ENCODE measurements around the gene ARHGAP6. TPM values are rescaled to one million over a fixed set of nuclear protein-coding genes. Genes with fewer than 3 reads are reported as not detected.

The ARHGAP6 gene
- total RNA-seq, 1 donor from 2014 or later = 2.7 TPM

DNA sequence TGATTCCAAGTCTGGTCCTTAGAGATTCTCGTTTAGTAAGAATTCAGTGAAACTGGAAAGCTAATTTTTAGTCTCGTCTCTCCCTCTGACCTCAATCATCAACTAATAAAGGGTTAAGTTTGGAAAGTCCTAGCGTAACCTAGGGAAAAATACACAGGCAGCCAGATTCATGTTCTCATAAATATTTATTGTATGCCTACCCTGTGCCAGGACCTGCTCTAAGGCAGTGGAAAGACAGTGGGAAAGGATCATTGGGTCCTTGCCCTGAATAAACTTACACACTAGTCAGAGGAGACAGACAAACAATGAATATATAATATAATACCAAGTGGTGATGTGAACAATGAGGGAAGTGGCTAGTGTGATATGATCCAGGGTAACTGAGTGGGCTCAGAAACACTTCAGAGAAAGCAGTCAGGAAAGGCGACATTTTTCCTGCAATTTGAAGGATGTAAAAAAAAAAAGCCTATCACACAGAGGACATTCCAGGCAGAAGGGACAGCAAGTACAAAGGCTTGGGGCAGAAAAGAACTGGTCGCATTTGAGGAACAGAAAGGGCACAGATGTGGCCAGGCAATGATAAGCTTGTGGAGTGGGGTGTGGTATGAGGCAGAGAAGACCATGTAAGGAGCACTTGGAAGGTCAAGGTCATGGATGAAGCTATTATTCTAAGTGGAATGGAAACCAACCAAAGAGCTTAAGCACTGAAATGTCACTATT is 243.8 kb downstream of the ARHGAP6 start:
- DNase-seq (no peak), ATAC-seq (ENCODE audit: poor library complexity) (no peak)
- intact Hi-C loops (cut with DNase I) = no loop called here

DNA sequence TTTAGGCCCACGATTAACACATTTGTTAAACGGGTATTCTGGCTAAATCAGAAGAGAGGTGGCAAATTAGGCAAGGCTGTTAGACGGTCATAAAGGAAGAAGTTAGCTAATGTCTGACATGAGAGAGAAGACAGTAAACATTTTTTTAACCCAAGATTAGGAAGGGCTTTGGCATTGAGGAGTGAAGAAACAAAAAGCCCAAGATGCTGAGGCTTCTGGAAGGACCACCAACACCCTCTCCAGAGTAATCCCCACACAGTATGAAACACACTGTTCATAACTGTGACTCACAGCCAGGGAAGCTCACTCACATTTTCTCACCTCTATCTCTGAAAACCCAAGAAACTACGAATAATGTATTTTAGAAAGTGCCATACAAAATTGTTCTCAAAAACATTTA is 244.9 kb downstream of the ARHGAP6 start:
- DNase-seq (no peak), ATAC-seq (ENCODE audit: poor library complexity) (no peak)
- intact Hi-C loops (cut with DNase I) = no loop called here

DNA sequence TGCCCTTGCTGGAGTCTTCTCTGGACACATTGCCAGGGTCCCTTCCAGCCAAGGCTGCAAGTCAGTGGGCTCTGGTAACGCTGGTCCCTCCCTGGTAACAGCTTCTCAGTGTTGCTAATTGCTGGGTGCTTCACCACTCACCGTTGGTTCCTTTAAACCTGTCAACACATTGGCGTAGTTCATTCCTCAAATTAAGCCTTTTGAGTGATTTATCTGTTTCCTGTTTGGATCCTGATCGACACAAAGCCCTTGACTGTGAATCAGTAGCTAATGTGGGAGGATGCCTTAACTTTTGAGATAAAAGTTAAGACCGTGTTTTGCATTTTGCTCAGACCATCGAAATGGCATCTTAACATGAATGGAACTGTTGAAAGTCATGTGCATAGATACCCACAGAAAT is 246.6 kb downstream of the ARHGAP6 start:
- intact Hi-C loops (cut with DNase I) = no loop called here
- no peak for DNase-seq
- ATAC-seq (ENCODE audit: poor library complexity) = no peak

DNA sequence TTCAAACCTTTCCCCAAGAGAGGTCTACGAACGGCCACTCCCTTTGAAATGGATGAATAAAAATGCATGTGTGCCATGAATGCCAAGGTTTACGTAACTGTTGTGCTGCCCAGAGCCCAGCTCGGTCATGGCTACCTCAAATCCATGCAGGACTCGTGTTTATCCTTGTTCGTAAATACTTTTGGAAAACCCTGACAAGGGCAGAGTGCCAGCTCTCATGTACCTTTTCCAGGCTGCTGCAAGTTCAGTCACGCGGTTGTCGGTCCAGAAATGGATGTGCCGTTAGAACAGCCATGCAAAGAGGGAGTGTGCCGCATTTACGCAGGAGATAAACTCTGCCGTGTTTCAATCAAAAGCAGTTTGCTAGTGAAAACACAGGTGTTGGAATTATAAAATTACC is 249.1 kb downstream of the ARHGAP6 start:
- intact Hi-C loops (cut with DNase I) = no loop called here
- ATAC-seq (ENCODE audit: poor library complexity) = no peak
- no peak for DNase-seq

DNA sequence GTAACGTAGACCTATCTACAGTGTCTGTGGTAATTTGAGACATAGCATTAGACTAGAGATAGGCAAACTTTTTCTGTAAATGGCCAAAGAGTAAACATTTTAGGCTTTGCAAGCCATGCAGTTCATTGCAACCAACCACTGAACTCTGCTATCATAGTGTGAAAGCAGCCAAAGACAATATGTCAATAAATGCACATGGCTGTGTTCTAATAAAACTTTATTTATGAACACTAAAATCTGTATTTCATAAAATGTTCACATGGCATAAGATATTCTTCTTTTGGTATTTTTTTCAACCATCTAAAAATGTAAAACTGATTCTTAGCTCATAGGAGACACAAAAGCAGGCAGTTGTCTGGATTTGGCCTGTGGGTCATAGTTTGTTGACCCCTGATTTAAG is 251.6 kb downstream of the ARHGAP6 start:
- intact Hi-C loops (cut with DNase I) = no loop called here
- no peak for DNase-seq
- ATAC-seq (ENCODE audit: poor library complexity) = no peak

DNA sequence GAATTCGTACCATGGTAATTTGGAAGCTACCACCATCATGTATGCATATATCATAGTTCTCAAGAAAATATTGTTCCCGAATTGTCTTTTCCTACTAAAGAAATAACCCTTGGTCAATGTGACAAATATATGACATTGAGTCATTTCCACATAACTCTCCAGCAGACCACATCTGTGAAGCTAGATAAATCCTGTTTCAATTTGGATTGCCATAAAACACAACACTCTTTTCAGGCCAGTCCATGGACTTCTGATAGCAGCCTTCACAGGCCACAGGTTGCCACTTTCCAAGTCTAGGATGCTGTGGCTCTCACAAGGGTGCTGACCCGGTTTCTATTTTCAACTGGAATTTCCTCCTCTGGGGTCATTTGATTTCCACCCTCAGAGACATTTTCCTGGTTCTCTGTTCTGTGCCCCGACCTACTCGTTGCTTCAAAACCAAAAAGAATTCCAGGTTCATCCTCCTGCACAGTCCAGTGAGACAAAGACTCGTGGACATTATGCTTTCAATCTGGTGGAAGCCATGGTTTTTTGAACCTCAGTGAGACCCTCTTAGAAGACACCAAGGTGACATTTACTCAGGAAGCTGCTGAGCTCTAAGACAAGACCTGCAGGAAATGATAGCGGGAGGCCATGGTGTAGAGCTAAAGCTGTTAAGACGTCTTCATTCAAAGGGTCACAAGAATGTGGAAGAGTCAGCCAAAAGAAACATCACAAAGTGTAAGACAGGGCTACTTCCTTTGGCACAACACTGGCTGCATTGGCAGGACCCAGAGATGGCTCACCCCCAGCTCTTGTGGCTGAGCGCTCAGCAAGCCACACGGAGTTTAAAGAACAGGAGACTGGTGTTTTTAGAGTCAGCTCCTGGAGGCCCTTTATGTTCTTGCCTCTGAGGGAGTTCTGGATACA is 252.8 kb downstream of the ARHGAP6 start:
- intact Hi-C loops (cut with DNase I) = no loop called here
- ATAC-seq (ENCODE audit: poor library complexity) (no peak), DNase-seq (no peak)

DNA sequence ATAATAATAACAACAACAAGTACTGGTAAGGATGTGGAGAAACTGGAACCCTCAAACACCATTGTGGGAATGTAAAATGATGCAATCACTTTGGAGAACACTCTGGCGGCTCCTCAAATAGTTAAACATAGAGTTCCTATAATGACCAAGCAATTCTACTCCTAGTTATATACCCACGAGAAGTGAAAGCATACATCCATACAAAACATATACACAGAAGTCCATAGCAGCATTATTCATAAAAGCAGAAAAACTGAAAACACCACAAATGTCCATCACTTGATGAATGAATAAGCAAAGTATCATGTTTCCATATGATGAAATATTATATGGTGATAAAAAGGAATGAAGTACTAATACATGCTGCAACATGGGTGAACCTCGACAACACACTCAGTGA is 255.8 kb downstream of the ARHGAP6 start:
- DNase-seq (no peak), ATAC-seq (ENCODE audit: poor library complexity) (no peak)
- intact Hi-C loops (cut with DNase I) = no loop called here

DNA sequence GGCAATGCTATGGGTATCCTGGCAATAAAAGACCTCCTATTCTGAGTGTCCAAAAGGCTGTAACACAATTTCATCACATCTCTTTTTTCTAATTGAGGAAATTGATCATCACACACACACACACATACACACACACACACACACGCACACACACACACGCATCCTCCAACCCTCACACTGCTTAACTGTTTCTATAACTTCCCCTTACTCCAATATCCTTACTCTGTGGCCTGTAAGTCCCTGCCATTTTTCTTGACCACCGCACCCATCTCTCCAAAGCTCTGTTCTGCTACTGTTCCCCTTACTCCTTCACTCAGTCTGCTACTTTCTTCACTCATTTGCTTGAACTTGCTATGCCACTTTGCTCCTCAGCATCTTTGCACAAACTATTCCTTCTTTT is 256.9 kb downstream of the ARHGAP6 start:
- DNase-seq = no peak
- ATAC-seq (ENCODE audit: poor library complexity) = no peak
- intact Hi-C loops (cut with DNase I) = no loop called here

DNA sequence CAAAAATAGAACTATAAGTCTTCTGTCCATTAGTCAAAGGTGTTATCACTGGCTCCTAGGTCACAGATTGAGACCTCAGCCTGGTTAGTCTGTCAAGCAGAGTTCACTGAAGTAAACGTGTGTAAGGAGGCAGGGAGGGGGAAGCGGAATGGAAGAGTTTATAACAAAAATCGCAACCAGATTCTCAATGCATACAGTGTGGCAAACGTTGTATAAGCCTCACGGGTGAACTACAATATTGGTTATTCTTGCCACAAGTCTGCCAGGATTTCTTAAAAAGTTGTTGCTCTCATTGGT is 257.7 kb downstream of the ARHGAP6 start:
- no peak for DNase-seq
- no peak for ATAC-seq (ENCODE audit: poor library complexity)
- intact Hi-C loops (cut with DNase I) = no loop called here

DNA sequence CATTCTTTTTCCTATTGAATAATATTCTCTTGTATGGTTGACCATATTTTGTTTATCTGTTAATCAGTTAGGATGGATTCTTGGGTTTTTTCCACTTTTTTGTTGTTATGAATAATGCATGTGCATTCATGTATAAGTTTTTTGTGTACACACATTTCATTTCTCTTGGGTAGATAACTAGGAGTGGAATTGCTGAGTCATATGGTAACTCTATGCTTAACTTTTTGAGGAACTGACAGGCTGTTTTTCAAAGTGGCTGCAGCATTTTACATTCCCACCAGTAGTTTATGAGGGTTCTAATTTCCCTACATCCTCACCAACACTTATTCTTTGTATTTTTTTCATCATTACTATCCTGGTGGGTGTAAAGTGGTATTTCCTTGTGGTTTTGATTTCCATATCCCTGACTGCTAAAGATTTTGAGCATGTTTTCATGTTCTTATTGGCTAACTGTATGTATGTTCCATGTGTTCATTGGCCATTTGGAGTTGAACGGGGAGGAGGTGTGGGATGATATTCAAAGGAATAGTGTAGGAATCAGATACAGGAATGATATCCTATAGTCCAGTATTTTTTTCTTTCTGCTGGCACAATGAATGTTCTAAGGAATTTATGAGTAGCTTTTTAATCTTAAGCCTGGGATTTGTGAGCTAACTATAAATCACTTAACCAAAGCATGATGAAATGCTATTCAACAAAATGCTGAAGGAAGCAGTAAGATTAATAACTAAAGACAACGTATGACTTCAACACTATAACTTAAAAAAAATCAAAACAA is 258.2 kb downstream of the ARHGAP6 start:
- intact Hi-C loops (cut with DNase I) = no loop called here
- ATAC-seq (ENCODE audit: poor library complexity) (no peak), DNase-seq (no peak)

DNA sequence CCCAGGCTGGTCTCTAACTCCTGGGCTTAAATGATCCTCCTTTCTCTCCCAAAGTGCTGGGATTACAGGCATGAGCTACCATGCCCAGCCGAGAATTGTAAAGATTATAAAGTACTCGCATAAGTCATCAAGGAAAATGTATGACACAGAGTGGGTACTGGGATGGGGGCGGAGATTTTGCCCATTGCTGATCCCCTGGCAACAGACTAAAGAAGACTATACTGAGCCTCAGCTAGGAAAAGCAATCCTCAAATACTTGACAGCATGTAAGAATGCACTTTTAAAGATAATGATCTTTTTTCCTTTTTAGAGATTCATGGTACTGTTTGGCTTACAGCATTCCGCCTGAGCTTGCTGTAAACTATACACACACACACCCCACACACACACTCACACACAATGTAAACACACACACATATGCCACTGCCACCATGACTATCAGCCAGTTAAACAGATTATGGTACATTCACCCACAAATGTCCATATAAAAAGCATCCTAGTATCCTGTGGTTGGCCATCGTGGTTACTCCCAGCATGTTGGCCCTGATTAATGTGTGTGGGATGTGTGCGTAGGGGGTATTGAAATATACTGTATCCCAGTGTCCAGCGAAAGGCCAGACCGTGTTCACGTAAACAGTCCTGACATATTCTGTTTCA is 259.5 kb downstream of the ARHGAP6 start:
- intact Hi-C loops (cut with DNase I) = no loop called here
- DNase-seq = no peak
- ATAC-seq (ENCODE audit: poor library complexity) = no peak

DNA sequence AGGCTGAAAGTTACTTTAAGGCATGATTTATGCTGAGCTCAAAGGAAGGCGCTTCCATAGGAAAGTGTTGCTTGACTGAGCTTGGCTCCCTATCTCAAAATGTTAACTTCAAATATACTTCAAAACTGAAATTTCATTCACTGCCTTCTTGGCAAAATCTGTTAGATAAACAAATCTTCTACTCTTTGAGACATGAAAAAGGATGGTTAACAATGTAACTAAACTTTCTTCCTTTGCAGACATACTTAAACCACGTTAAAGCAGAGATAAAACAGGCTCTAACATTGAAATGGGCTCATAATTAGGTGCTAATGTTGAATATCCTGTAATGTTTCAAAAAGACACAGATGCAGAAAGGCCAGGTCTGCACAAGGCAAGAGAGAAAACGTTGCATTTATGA is 262.1 kb downstream of the ARHGAP6 start:
- intact Hi-C loops (cut with DNase I) = no loop called here
- no peak for DNase-seq
- no peak for ATAC-seq (ENCODE audit: poor library complexity)

DNA sequence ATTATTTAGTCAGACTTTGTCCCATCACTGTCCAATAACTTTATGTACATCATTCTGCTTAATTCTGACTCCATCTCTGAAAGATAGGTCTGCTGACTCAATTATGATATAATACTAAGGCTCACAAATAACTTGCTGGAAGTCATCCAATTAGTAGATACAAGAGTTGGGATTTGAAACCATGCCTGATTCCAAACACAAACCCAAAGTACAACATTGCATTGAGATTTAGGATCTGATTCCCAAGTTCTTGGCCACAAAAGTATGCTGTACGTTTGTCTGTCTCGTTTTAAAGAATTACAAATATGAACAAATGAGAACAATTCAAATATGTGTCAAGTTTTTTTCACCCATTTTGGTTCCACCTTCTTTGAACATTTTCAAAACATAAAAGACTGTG is 263.8 kb downstream of the ARHGAP6 start:
- DNase-seq = no peak
- no peak for ATAC-seq (ENCODE audit: poor library complexity)
- intact Hi-C loops (cut with DNase I) = no loop called here

DNA sequence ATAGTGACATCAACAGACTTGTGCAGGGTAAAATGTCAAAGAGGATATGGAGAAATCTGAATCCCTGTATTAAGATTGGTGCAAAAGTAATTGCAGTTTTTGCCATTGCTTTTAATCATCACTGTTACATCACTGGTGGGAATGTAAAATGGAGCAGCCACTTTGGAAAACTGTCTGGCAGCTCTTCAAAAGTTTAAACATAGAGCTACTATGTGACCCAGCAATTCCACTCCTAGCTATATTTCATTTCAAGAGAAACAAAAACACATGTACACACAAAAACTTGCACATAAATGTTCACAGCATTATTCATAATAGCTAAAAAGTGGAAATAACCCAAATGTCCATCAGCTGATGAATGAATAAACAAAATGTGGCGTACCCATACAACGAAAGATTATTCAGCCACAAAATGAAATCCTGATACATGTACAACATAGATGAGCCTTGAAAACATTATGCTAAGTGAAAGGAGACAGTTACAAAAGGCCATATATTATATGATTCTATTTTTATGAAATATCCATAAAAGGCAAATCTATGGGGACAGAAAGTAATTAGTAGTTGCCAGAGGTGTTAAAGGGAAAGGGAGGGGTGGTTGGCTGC is 266.1 kb downstream of the ARHGAP6 start:
- intact Hi-C loops (cut with DNase I) = no loop called here
- ATAC-seq (ENCODE audit: poor library complexity) (no peak), DNase-seq (no peak)

DNA sequence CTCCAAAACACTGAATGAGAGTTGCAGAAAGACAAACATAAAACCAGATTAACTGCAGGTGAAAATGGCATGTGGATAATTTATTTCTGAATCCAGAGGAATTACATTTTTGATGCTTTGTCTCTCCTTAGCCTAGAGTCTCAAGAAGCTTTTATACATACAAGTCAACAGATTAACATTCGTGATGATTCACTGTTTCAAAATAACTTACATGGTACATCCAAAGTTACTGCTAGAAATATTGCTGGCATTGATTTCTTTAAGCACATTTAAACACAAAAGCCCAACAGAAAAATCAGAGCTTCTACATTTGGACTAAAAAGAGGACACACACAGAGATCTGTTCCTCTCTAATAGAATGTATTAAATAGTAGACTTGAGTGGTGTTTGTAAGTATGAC is 266.9 kb downstream of the ARHGAP6 start:
- no peak for DNase-seq
- no peak for ATAC-seq (ENCODE audit: poor library complexity)
- intact Hi-C loops (cut with DNase I) = no loop called here

DNA sequence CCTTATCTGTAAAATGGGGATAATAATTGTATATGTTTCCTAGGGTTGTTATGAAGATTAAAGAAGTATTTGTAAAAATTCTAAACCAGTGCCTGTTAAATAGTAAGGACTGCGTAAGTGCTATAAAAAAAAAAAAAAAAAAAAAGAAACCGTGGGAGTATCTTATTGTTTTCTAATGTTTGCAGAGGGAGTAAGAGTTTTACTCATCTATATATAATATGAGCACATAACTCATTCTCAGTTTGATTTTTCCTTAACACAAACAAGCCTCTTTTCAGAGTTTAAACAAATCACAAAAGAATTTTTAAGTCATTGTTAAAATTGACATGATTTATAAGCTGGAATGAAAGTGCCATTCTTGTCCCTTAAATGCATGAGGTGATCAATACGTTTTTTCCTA is 267.6 kb downstream of the ARHGAP6 start:
- ATAC-seq (ENCODE audit: poor library complexity) = no peak
- DNase-seq = no peak
- intact Hi-C loops (cut with DNase I) = no loop called here

DNA sequence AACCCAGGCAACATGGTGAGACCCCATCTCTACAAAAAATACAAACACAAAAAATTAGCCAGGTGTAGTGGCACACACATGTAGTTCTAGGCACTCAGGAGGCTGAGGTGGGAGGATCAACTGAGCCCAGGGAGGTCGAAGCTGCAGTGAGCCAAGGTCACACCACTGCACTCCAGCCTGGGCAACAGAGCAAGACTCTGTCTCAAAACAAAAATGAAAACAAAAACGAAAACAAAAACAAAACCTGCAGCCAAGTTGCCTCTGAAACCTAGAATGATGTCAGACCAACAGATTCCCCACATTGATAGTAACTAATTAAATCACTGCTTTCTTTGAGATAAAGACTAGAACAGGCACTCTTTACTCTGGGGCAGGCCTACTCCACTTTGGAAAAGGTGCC is 268.0 kb downstream of the ARHGAP6 start:
- no peak for ATAC-seq (ENCODE audit: poor library complexity)
- intact Hi-C loops (cut with DNase I) = no loop called here
- no peak for DNase-seq

DNA sequence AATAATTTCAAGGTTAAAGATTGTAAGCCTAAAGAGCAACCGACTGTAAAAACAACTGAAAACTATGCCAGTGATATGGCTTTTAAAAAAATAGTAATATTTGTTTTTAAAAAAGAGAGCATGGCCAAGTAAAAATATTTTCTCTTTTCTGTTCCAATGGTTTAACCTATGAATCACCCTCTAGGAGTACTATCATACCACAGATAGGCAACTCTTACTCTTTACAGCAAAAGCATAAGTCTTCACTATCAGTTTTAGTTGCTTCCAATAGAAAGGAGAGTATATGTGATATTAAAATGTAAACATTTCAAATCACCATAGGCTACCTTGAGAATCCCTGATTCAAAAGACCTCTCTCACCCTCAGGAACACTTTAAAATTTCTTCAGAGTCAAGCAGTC is 269.9 kb downstream of the ARHGAP6 start:
- DNase-seq (no peak), ATAC-seq (ENCODE audit: poor library complexity) (no peak)
- intact Hi-C loops (cut with DNase I) = no loop called here
